Measurements from ENCODE around the gene CFAP77. TPM values are rescaled to one million over a fixed set of nuclear protein-coding genes. Genes with fewer than 3 reads are reported as not detected.

Gene CFAP77
- polyA plus RNA-seq, 1 of the 3 experiments (the other 2 are of a cell fraction) = 1.1 TPM

- no peak for TF ChIP-seq TCF12 (IDR thresholded peaks at IDR 0.05)
Measured at GRCh38 chr9:132590318-132591182, 180.5 kb downstream of the CFAP77 start (continued).

GRCh38 chr9:132591244-132591643 is 181.2 kb downstream of the CFAP77 start:
- H3K27me3 ChIP-seq (ENCODE audit: insufficient read depth) = peaks cover 43% of the 10 kb centered on the region
- peaks cover 3% of the 10 kb centered on the region for H3F3A ChIP-seq (replicated peaks; ENCODE audit: insufficient read depth)
- peaks cover 0 to 32% of the 10 kb centered on the region in 2 experiments for H3K36me3 ChIP-seq (replicated peaks in 1 of 2; ENCODE audit: control insufficient read depth in 1 of 2, insufficient read depth in 2 of 2, low read length in 1 of 2)
- H3K9me2 ChIP-seq = no peaks in the 10 kb centered on the region
- H2AFZ ChIP-seq (ENCODE audit: low read depth) = no peak overlapping the region
- ChIA-PET CTCF (no interaction called here), POLR2A (no interaction called here)
- TF ChIP-seq REST (IDR thresholded peaks at IDR 0.05; ENCODE audit: low read depth, low read length) (no peak), ELF1 (IDR thresholded peaks at IDR 0.05) (no peak), EP300 (IDR thresholded peaks at IDR 0.05; ENCODE audit: borderline replicate concordance in 1 of 2, low read depth in 1 of 2, low read length in 1 of 2) (no peak), TAF1 (IDR thresholded peaks at IDR 0.05; ENCODE audit: borderline replicate concordance, low read depth, low read length) (no peak), YY1 (IDR thresholded peaks at IDR 0.05; ENCODE audit: low read depth) (no peak), JUND (IDR thresholded peaks at IDR 0.05) (no peak), RFX5 (IDR thresholded peaks at IDR 0.05; ENCODE audit: low read length) (no peak), CTCF (IDR thresholded peaks at IDR 0.05) (no peak), TCF12 (IDR thresholded peaks at IDR 0.05) (no peak), MAX (IDR thresholded peaks at IDR 0.05; ENCODE audit: low read depth) (no peak), NRF1 (IDR thresholded peaks at IDR 0.05; ENCODE audit: low read depth, low read length) (no peak), POLR2AphosphoS5 (IDR thresholded peaks at IDR 0.05; ENCODE audit: low read depth, low read length) (no peak)
- H3K4me2 ChIP-seq = no peak overlapping the region
- H3K9ac ChIP-seq = no peak overlapping the region
- H3K4me1 ChIP-seq (ENCODE audit: control insufficient read depth in 1 of 2, insufficient read depth in 2 of 2, low read depth in 1 of 2, low read length in 1 of 2) = no peaks in the 10 kb centered on the region; a peak in 1 of 4 replicates
- H3K4me3 ChIP-seq (ENCODE audit: low read depth in 2 of 2, low read length in 1 of 2) = no peak overlapping the region
- H3K79me2 ChIP-seq (ENCODE audit: insufficient read depth) = no peaks in the 10 kb centered on the region
- no peaks in the 10 kb centered on the region for H3K9me3 ChIP-seq
- peaks cover 30% of the 10 kb centered on the region for H4K20me1 ChIP-seq (ENCODE audit: insufficient read depth)
- no peak overlapping the region for H3K27ac ChIP-seq (ENCODE audit: low read depth in 2 of 2, low read length in 1 of 2)
- DNase-seq = no peak
- WGBS (ENCODE audit: low lambda C conversion rate) = 93% methylated on average over 6 of the region's 6 CpGs
